Amniotic stem cell (primary cell): ENCODE measurements around the gene CFAP299.

Source experiments
- DNase-seq: peaks from one replicate; lab custom pipeline; 2025; lab: John Stamatoyannopoulos, UW

CFAP299 gene

GRCh38 chr4:80447493-80447892 lies 112.0 kb downstream of the CFAP299 start:
- no peak for DNase-seq

- DNase-seq = no peak
These were observed 112.5 kb downstream of the CFAP299 start for GRCh38 chr4:80448056-80448455.

GRCh38 chr4:80452055-80452454 lies 116.5 kb downstream of the CFAP299 start:
- no peak for DNase-seq

- no peak for DNase-seq
These were observed 117.2 kb downstream of the CFAP299 start for GRCh38 chr4:80452768-80453167.

GRCh38 chr4:80454040-80454439 lies 118.5 kb downstream of the CFAP299 start:
- DNase-seq = no peak

- no peak for DNase-seq
These were observed 119.0 kb downstream of the CFAP299 start for GRCh38 chr4:80454556-80454955.

- no peak for DNase-seq
These were observed 124.5 kb downstream of the CFAP299 start for GRCh38 chr4:80459918-80460473.

GRCh38 chr4:80461412-80461811 lies 125.9 kb downstream of the CFAP299 start:
- no peak for DNase-seq

- no peak for DNase-seq
These were observed 127.1 kb downstream of the CFAP299 start for GRCh38 chr4:80462621-80463091.

GRCh38 chr4:80463509-80463908 lies 128.0 kb downstream of the CFAP299 start:
- DNase-seq = no peak

- DNase-seq = no peak
These were observed 129.7 kb downstream of the CFAP299 start for GRCh38 chr4:80465238-80465637.

GRCh38 chr4:80465736-80466135 lies 130.2 kb downstream of the CFAP299 start:
- DNase-seq = no peak

- DNase-seq = no peak
These were observed 131.1 kb downstream of the CFAP299 start for GRCh38 chr4:80466618-80467017.

GRCh38 chr4:80471756-80472155 lies 136.2 kb downstream of the CFAP299 start:
- DNase-seq = no peak

GRCh38 chr4:80475236-80475635 lies 139.7 kb downstream of the CFAP299 start:
- no peak for DNase-seq

- DNase-seq = no peak
These were observed 140.3 kb downstream of the CFAP299 start for GRCh38 chr4:80475798-80476197.

GRCh38 chr4:80484712-80485111 lies 149.2 kb downstream of the CFAP299 start:
- no peak for DNase-seq

GRCh38 chr4:80486603-80487002 lies 151.1 kb downstream of the CFAP299 start:
- DNase-seq = no peak

GRCh38 chr4:80489798-80490197 lies 154.3 kb downstream of the CFAP299 start:
- no peak for DNase-seq

GRCh38 chr4:80492761-80493160 lies 157.2 kb downstream of the CFAP299 start:
- no peak for DNase-seq

GRCh38 chr4:80495865-80496264 lies 160.3 kb downstream of the CFAP299 start:
- DNase-seq = no peak

- DNase-seq = no peak
These were observed 163.2 kb downstream of the CFAP299 start for GRCh38 chr4:80498725-80499124.

- no peak for DNase-seq
These were observed 165.1 kb downstream of the CFAP299 start for GRCh38 chr4:80500613-80501012.

- DNase-seq = no peak
These were observed 171.5 kb downstream of the CFAP299 start for GRCh38 chr4:80507077-80507476.

GRCh38 chr4:80507507-80507906 lies 172.0 kb downstream of the CFAP299 start:
- DNase-seq = no peak
